Activated CD4-positive, alpha-beta T cell treated with anti-CD3 and anti-CD28 coated beads for 1 hour (primary cell): ENCODE measurements around the gene INPP5A.

Source experiments
- DNase-seq: peaks from one replicate; pipeline ENCODE4 v3.0.0-alpha.2; 2020

INPP5A gene

DNA sequence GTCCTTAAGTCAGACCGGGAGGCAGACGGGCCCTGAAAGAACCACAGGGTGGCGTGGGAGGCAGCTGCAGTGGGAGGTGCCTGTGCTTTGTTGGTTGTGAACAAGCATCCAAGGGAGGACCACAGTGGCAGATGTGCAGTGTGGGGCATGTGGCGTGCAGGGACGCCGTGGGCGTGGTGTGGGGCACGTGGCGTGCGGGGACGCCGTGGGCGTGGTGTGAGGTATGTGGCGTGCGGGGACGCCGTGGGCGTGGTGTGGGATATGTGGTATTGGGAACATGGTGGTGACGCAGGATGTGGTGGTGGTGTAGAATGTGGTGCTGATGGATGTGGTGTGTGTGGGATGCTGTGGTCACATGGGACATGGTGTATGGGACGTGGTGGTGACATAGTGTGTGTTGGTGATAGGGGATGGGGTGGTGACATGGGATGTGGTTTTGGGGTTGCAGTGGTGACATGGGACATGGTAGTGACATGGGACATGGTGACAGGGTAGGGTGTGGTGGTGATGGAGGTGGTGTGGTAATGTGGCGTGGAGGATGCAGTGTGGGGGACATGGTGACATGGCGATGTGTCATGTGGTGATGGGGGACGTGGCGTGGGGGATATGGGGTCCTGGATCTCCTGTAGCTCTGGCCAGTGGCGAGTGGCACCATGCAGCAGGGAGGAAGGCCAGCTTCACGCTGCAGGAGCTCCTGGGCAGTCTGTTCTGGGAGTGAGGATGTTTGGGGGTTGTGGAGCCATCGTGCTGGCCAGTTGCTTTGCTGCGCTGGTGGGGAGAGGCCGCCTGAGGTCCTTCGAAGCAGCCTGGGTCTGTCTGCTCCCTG is 78.8 kb downstream of the INPP5A start:
- DNase-seq: no peak

- no peak for DNase-seq
Measured at GRCh38 chr10:132616996-132617736, 79.6 kb downstream of the INPP5A start.

DNA sequence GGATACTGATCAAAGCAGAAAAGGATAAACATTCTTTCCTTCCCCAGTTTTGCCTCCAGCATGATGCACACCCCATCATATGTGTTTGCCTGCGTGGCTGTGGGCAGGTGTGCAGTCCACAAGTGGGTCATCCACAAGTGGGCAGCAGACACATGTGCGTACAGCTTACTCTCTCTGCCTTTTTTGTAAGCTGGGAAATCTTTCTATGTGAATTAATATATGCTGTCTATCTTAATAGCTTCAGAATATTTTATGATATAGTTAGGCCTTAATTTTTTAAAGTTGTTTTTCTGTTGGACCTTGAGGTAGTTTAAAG is 80.1 kb downstream of the INPP5A start:
- DNase-seq: no peak

DNA sequence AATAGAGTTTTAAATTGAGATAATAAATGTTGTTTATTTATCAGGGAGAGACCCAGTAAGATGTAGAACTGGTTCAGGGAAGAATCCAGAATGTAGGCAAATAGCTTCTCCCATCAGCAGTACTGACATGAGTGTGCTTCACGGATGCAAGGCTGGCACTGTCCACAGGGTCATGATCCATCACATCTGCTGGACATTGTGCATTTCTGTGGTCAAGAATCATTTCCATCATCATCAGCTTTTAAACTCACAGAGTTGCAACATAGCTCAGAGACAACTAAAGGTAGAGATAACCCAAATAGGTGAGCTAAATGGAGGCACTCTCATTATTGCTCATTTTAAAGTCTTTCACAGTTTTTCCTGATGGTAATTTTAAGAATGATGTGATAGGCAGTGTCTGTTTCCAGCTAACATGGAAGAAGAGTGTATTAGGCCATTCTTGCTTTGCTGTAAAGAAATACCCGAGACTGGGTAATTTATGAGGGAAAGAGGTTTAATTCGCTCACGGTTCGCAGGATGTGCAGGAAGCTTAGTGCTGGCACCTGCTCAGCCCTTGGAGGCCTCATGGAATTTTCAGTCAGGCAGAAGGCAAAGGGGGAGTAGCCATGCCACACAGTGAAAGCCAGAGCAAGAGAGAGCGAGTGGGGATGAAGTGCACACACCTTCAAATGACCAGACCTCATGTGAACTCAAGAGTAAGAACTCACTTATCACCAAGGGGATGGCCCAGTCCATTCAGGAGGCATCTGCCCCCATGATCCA is 80.8 kb downstream of the INPP5A start:
- no peak for DNase-seq

DNA sequence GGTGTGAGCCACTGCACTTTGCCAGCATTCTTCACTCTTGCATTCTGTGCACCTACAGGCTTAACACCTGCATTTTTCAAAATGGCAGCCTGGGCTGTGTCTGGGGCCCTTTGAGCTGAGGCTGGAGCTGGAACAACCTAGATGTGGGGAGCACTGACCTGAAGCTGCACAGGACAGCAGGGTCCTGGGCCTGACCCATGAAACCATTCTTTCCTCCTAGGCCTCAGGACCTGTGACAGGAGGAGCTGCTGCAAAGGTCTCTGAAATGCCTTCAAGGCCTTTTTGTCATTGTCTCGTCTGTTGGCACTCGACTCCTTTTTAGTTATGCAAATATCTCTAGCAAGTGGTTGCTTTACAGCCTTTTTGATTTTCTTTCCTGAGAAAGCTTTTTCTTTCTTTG is 82.3 kb downstream of the INPP5A start:
- DNase-seq: no peak

GRCh38 chr10:132624061-132624846 is 86.7 kb downstream of the INPP5A start:
- DNase-seq: no peak

GRCh38 chr10:132624847-132625471 is 87.4 kb downstream of the INPP5A start:
- DNase-seq: no peak

DNA sequence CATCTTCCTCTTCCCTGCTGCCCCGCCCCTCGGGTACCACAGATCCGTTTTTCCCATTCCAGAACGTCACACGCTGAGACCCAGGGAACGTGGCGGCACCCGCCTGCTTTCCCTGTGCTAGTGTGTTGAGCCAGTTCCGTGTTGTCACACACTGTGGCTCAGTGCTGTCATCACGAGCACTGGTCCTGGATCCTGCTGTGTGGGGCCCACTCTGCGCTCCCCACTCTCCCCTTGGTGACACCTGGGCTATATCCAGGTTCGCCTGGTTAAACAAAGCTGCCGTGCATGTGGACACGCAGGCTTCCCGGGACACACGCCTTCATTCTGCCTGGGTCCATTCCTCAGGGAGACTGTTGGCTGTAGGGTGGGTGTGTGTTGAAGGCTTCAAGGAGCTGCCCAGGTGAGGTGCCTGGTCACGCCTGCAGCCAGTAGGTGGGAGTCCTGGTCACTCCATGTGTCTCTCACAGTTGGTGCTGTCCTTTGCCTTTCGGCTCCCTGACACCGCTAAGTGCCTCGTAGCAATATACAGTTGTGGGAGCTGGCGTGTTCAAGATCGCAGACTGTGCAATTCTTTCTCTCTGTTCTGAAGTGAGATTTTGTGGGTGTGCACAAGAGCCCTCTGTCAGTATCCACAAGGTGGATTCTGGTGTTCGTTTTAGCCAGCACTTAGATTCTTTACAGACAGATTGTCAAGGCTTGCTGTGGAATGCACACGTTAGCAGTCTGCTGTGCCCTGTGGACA is 88.6 kb downstream of the INPP5A start:
- no peak for DNase-seq

DNA sequence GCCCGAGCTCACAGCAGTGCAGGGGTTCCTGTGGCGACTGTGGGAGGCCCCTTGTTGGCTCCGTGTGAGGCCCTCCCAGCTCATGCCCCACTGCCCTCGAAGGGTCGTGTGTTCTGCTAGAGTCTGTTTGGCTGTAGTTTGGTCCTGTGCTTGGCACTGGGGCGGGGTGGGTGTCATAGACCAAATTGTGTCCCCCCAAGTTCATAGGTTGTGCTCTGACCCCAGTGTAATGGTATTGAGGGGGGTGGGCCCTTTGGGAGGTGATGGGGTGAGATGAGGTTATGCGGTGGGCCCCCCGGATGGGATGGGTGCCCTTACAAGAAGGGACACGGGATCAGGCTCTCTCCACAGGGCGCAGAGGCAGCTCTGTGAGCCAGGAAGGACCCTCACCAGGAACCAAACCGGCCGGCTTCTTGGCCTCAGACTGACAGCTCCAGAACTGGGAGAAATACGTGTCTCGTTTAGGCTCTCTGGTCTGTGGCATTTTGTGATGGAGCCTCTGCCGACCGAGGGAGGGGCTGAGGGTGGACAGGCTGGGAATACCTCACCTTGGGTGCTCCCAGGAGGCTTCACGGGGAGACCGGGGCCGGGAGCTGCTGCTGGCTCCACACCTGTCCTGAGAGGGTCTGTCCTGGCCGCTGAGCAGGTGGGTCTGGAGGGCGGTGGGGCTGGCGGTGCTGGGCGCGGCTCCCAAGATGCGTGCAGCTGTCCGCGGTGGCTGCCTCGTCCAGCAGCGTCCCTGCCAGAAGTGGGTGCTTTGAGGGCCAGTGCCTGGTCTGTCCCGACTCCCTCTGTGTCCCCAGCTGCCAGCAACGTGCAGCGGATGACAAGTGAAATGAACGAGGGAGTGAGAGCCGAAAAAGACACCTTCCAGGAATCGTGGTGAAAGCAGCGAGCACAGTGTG is 89.4 kb downstream of the INPP5A start:
- DNase-seq: no peak

- no peak for DNase-seq
Measured at GRCh38 chr10:132627666-132628531, 90.3 kb downstream of the INPP5A start.

- no peak for DNase-seq
Measured at GRCh38 chr10:132628966-132629900, 91.6 kb downstream of the INPP5A start.

- DNase-seq: no peak
Measured at GRCh38 chr10:132630156-132630555, 92.6 kb downstream of the INPP5A start.

DNA sequence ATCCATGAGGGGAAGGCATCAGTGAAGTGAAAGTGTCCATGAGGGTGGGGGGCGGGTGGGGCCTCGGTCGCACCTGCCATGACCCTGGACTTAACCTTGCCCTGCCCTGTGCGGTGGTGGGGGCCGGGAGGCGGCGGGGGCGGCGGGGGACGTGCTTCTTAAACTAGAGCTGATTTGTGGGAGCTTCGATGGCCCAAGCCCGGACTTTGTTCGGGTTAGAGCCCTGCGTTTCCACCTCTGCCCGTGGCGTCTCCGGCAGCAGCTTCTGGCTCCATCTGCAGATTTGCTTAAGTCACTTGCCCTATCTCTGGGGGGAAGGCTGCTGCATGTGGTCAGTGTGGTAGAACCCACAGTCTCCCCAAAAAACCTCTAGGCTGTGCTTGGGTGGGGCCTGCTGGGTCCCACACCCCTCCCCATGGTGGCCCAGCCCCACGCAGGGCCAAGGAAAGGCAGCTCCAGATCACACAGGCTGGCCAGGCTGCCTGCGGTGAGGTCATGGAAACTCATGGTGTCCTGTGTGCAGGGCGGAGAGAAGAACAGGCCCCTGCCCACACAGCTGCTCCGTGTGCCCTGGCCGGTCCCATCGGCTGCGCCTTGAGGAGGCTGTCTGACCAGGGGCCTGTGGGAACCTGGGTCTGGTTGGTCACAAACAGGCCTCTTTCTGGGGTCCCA is 93.2 kb downstream of the INPP5A start:
- DNase-seq: no peak

DNA sequence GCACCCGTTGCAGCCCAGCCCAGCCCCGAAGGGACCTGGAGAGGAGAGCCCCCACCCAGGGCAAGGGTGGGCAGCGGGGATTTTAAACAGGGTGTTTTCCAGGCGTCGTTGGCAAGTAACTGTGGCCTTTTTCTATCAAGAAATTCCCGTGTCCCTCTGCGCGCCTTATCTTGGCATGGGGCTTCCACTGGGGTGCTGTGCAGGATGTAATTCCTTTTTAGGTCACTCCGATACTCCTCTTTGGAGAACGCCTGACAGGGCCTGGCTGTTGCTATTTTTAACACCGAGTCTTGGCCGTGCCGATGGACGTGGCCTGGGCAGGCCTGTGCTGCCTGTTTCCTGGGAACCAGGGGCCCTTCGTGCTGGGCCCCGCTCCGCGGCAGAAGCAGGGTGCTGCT is 93.8 kb downstream of the INPP5A start:
- DNase-seq: no peak

DNA sequence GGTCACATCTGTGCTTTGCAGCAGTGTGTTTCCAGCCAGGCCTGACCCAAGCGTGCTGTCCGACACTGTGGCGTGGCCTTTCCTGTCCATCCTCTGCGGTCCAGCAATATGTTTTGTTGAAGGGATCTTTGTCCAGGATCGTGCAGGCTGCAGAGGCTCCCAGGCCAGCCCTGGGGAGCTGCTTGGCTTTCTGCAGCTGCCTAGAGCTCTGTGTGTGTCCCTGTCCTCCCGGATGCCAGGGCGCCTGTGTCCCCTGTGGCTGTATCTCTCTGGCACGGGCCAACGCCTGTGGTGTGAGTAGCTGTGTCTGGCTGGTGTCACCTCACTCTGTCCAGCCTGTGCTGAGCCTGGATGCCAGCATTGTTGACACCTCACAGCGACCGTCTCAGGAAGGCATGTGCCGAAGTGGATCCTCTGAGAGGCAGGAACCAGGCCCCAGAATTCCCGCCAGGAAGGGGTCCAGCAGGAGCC is 94.5 kb downstream of the INPP5A start:
- no peak for DNase-seq

GRCh38 chr10:132632851-132633684 is 95.5 kb downstream of the INPP5A start:
- no peak for DNase-seq
